GM21737 (cell line): ENCODE data around the gene TNP2.
"Not testable (repeated sequence)": the region's sequence is repeated elsewhere in the genome, so short reads cannot be mapped to it uniquely, and the experiment has no call there.

Source experiments
- ATAC-seq: cut with Tn5 transposase; IDR thresholded peaks from one replicate; pipeline ENCODE4 v1.9.1; 2021; ENCODE audit warnings: mild to moderate bottlenecking, moderate library complexity; ENCODE audit not compliant: unreplicated experiment

Gene TNP2

DNA sequence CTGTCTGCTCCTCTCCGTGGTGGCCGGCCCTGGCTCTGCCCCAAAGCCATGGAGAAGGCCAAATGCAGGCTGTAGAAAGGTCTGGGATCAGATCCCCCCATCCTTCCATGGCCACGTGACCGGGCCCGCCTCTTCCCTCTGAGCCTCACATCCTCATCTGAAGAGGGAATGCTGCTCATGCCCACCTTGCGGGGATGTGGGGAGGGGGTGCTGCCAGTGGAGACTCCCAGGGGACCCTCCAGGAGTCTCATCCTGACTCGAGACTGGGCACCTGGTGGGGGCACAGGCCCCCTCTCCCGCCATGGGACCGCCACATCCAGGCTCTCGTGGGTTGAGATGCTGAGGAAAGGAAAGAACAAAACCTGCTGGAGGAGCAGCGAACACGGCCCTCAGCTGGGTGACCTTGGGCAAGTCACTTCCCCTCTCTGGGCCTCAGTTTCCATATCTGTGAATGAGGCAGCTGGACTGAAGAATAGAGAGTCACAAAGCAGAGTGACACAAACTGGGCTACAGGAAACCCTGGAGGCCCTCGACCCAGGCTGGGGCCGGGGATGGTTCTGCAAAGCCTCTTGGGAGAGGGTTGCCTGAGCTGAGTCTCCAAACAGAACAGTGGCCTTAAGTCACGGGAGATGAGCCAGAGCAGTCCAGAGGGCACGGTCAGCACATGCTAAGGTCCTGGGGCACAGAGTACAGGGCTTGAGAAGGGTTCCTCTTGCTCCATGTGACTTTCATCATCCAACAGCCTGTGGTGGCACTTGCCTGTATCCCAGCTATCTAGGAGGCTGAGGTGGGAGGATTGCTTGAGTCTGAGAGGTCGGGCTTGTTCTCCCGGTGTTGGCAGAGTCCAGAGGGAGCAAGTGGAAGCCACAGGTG is 43.2 kb downstream of the TNP2 start:
- peak; percentile 3 for ATAC-seq

- peak; percentile 77 for ATAC-seq
Measured at GRCh38 chr16:11224894-11225676, 44.0 kb downstream of the TNP2 start.

- peak; percentile 43 for ATAC-seq
Measured at GRCh38 chr16:11224096-11224893, 44.8 kb downstream of the TNP2 start.

GRCh38 chr16:11220507-11220906 is 48.6 kb downstream of the TNP2 start:
- not testable (repeated sequence) for ATAC-seq

DNA sequence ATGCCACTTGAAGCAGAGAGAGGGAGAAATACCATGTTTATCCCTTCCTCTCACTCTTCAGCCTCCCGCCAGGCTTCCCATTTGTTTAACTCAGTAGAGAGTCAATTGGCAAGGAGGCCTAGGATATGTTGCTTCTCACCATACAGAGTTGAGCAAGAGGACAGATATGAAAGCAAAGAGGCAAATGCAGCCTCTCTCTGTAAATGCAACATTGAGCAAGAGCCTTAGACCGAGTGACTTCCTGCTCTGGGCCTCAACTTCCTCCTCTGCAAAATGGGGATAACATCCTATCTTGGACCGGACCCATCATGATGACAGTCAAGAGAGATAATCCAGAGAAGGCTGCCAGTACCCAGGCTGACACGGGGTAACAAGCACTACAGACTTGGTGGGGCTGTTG is 49.9 kb downstream of the TNP2 start:
- no peak for ATAC-seq

- ATAC-seq, result no peak
Measured at GRCh38 chr16:11218604-11218962, 50.5 kb downstream of the TNP2 start.
